GM21737 (cell line): Measurements from ENCODE around the gene FNTB.

Experiments
- ATAC-seq: cut with Tn5 transposase; IDR thresholded peaks from one replicate; pipeline ENCODE4 v1.9.1; 2021; ENCODE audit warnings: mild to moderate bottlenecking, moderate library complexity; ENCODE audit not compliant: unreplicated experiment

The FNTB gene

GRCh38 chr14:65110525-65110924, 123.8 kb downstream of the FNTB start:
- ATAC-seq: no peak
